OCI-LY1 (cell line): ENCODE measurements around the gene UFD1.

Experiments used
- H2AFZ ChIP-seq: fragments of 200-600 bp; sonication (generic), shearing (Covaris generic); 2 replicates; pipeline ENCODE4 v1.6.0; 2014; ENCODE audit warnings: antibody characterized with exemption, mild to moderate bottlenecking, low read length
- H3F3A ChIP-seq: fragments of 200-600 bp; sonication (generic), shearing (Covaris generic); 2 replicates; pipeline ENCODE4 v1.6.0; 2014; ENCODE audit warnings: mild to moderate bottlenecking, antibody characterized with exemption, low read length, moderate library complexity; ENCODE audit not compliant: insufficient read depth
- H3K27ac ChIP-seq: fragments of 200-600 bp; sonication (generic); 2 replicates; pipeline ENCODE4 v1.5.1; 2014; ENCODE audit warnings: low read length, mixed run types, mild to moderate bottlenecking, low read depth; ENCODE audit not compliant: poor library complexity, severe bottlenecking
- H3K27me3 ChIP-seq: fragments of 200-600 bp; sonication (generic); 2 replicates; pipeline ENCODE4 v1.6.0; 2014; ENCODE audit warnings: antibody characterized with exemption, mild to moderate bottlenecking, low read length, moderate library complexity; ENCODE audit not compliant: insufficient read depth
- H3K36me3 ChIP-seq: fragments of 200-600 bp; sonication (generic); 2 replicates; pipeline ENCODE4 v1.6.1; 2014; ENCODE audit warnings: mild to moderate bottlenecking, antibody characterized with exemption, low read length, moderate library complexity, mixed read lengths; ENCODE audit not compliant: insufficient read depth
- H3K4me1 ChIP-seq: fragments of 200-600 bp; sonication (generic); 2 replicates; pipeline ENCODE4 v1.5.1; 2014; ENCODE audit warnings: mild to moderate bottlenecking, low read length, moderate library complexity; ENCODE audit not compliant: insufficient read depth, severe bottlenecking
- H3K4me2 ChIP-seq: fragments of 200-600 bp; sonication (generic), shearing (Covaris generic); 2 replicates; pipeline ENCODE4 v1.6.1; 2014; ENCODE audit warnings: low read length
- H3K4me3 ChIP-seq: fragments of 200-600 bp; sonication (generic); 2 replicates; pipeline ENCODE4 v1.5.1; 2014; ENCODE audit warnings: low read length, low read depth, mild to moderate bottlenecking, mixed read lengths; ENCODE audit not compliant: poor library complexity, severe bottlenecking
- H3K79me2 ChIP-seq: fragments of 200-600 bp; shearing (Covaris generic); 2 replicates; pipeline ENCODE4 v1.6.1; 2016; ENCODE audit warnings: mixed run types, low read length, mixed read lengths; ENCODE audit not compliant: insufficient read depth
- H3K9ac ChIP-seq: fragments of 200-600 bp; sonication (generic), shearing (Covaris generic); 2 replicates; pipeline ENCODE4 v1.6.1; 2014; ENCODE audit warnings: mild to moderate bottlenecking, low read length, mixed read lengths
- H3K9me2 ChIP-seq: fragments of 200-600 bp; sonication (generic), shearing (Covaris generic); 2 replicates; pipeline ENCODE4 v1.6.1; 2014; ENCODE audit warnings: low read depth, mild to moderate bottlenecking, low read length, mixed read lengths
- H3K9me3 ChIP-seq: fragments of 200-600 bp; shearing (Covaris generic); 2 replicates; pipeline ENCODE4 v1.6.1; 2014; ENCODE audit warnings: low read length, mixed read lengths
- H4K20me1 ChIP-seq: fragments of 200-600 bp; sonication (generic), shearing (Covaris generic); 2 replicates; pipeline ENCODE4 v1.6.0; 2016; ENCODE audit warnings: mild to moderate bottlenecking, low read length; ENCODE audit not compliant: insufficient read depth
- EZH2 ChIP-seq: fragments of 200-600 bp; sonication (generic), shearing (Covaris generic); IDR thresholded peaks from 2 replicates; pipeline ENCODE4 v1.8.0; 2017; ENCODE audit warnings: borderline replicate concordance, mixed run types, mild to moderate bottlenecking, antibody characterized with exemption, low read length, moderate library complexity, mixed read lengths
- TF ChIP-seq, protein P1 (sequence below): fragments of 200-600 bp; sonication (generic), shearing (Covaris generic); IDR thresholded peaks from 2 replicates; pipeline ENCODE4 v1.5.1; 2017; ENCODE audit warnings: mild to moderate bottlenecking, antibody characterized with exemption, low read length, moderate library complexity, mixed read lengths

UFD1 gene

DNA sequence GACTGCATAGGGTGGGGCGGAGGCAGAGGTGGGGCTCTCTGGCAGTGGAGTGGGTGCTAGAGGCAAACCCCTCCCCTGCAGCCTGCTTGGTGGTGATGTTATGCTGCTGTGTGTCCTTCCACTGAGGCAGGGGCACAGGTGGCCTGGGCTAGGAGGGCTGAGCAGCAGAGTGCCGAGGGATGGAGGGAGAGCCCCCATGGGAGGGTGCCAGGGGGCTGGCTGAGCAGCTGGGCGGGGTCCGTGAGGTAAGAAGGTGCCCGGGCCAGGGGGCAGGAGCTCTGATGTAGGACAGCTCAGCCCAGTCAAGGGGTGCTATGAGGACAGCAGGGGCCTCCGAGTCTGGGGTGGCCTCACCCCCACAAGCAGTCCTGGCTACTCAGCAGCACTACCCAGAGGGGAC lies 41.0 kb upstream of the UFD1 start:
- Histone ChIP-seq H3K79me2 (no peaks in the 10 kb centered on the region), H3K4me3 (no peak overlapping the region), H3K4me1 (no peaks in the 10 kb centered on the region), H3K9ac (no peak overlapping the region), H3K9me3 (no peaks in the 10 kb centered on the region), H3F3A (no peaks in the 10 kb centered on the region), H3K27me3 (no peaks in the 10 kb centered on the region), H2AFZ (no peak overlapping the region), H3K36me3 (peaks cover 20% of the 10 kb centered on the region), H3K9me2 (no peaks in the 10 kb centered on the region), H3K4me2 (no peak overlapping the region), H3K27ac (no peak overlapping the region), H4K20me1 (no peaks in the 10 kb centered on the region)
- TF ChIP-seq, protein P1, sequence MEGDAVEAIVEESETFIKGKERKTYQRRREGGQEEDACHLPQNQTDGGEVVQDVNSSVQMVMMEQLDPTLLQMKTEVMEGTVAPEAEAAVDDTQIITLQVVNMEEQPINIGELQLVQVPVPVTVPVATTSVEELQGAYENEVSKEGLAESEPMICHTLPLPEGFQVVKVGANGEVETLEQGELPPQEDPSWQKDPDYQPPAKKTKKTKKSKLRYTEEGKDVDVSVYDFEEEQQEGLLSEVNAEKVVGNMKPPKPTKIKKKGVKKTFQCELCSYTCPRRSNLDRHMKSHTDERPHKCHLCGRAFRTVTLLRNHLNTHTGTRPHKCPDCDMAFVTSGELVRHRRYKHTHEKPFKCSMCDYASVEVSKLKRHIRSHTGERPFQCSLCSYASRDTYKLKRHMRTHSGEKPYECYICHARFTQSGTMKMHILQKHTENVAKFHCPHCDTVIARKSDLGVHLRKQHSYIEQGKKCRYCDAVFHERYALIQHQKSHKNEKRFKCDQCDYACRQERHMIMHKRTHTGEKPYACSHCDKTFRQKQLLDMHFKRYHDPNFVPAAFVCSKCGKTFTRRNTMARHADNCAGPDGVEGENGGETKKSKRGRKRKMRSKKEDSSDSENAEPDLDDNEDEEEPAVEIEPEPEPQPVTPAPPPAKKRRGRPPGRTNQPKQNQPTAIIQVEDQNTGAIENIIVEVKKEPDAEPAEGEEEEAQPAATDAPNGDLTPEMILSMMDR = no peak
- no peak for TF ChIP-seq EZH2

DNA sequence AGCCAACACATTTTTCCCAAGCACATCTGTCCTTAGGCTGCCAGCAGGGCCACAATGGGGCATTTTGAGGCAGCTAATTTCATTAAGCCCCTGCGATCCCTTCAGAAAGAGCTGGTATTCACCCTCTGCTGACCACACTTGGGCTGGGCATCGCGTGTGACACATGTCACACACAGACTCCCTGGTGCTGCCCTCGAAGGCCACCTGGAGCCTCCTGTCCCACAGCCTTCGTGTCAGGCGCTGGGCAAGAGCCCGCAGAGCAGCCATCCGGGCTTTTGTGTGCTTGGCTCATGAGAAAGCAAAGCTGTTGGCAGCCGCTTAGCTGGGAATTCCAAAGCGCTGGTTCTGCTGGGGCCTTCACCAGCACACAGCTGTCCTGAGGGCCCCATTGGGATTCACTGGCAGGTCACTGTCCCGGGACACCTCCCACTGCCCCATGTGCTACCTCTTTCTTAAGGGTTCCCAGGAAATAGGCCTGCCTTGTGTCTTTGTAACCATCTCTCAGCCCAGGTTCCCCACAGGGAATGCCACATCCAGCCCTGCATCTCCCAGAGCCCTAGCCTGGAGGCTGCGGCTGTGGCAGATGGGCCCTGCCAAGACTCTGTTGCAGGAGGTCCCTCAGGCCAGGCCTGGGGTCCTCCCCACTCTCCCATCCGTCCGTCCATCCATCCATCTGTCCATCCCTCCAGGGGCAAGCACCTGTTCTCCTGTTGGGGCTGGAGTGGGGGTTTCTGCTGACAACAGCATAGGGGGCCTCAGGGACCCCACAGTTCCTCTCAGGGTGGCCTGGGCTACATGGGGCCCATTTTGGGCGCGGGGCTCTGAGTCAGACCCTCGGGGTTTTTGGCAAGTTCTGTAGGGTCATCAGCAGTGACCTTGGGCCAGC lies 40.3 kb upstream of the UFD1 start:
- no peaks in the 10 kb centered on the region for H3K9me3 ChIP-seq
- H2AFZ ChIP-seq = no peak overlapping the region
- no peaks in the 10 kb centered on the region for H3K4me1 ChIP-seq
- H3F3A ChIP-seq = no peaks in the 10 kb centered on the region
- H3K9me2 ChIP-seq = no peaks in the 10 kb centered on the region
- no peak overlapping the region for H3K9ac ChIP-seq
- no peaks in the 10 kb centered on the region for H3K27me3 ChIP-seq
- H3K36me3 ChIP-seq = peaks cover 27% of the 10 kb centered on the region
- TF ChIP-seq EZH2 = no peak
- TF ChIP-seq, protein P1 = no peak
- H4K20me1 ChIP-seq = no peaks in the 10 kb centered on the region
- H3K4me3 ChIP-seq = no peak overlapping the region
- H3K27ac ChIP-seq = no peak overlapping the region
- H3K79me2 ChIP-seq = no peaks in the 10 kb centered on the region
- no peak overlapping the region for H3K4me2 ChIP-seq

DNA sequence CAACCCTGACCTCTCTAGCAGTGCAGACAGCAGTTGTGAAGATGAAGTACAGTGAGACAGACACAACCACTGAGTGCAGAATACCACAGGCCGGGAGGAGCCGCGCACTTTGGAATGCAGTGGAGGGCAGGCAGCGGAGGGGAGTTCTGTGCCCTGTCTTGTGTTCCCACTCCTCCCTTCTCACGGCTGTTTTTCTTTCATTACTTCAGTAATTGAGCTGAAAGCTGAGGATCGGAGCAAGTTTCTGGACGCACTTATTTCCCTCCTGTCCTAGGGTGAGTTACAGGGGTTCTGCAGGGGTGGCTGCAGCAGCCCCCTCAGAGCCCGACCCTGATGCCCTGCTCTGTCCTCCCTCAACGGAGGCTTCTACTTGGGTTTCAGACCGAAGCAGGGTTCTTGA lies 39.6 kb upstream of the UFD1 start:
- H2AFZ ChIP-seq = no peak overlapping the region
- H3K9ac ChIP-seq = no peak overlapping the region
- TF ChIP-seq EZH2 = no peak
- TF ChIP-seq, protein P1 = no peak
- H3F3A ChIP-seq = no peaks in the 10 kb centered on the region
- H3K27me3 ChIP-seq = no peaks in the 10 kb centered on the region
- no peaks in the 10 kb centered on the region for H4K20me1 ChIP-seq
- peaks cover 34% of the 10 kb centered on the region for H3K36me3 ChIP-seq
- no peaks in the 10 kb centered on the region for H3K4me1 ChIP-seq
- no peaks in the 10 kb centered on the region for H3K9me3 ChIP-seq
- no peaks in the 10 kb centered on the region for H3K79me2 ChIP-seq
- H3K27ac ChIP-seq = no peak overlapping the region
- H3K9me2 ChIP-seq = no peaks in the 10 kb centered on the region
- H3K4me2 ChIP-seq = no peak overlapping the region
- H3K4me3 ChIP-seq = no peak overlapping the region
